Hepatocyte (in vitro differentiated cells): Measurements from ENCODE around the gene DCPS.

ENCODE experiments used
- CTCF ChIP-seq: fragments of 200-600 bp; sonication (generic); IDR thresholded peaks from 2 replicates; pipeline ENCODE4 v1.5.1; 2016; ENCODE audit warnings: antibody characterized with exemption, mild to moderate bottlenecking; ENCODE audit not compliant: poor library complexity
- EZH2 ChIP-seq: fragments of 200-600 bp; sonication (generic); IDR thresholded peaks from 2 replicates; pipeline ENCODE4 v1.6.1; 2016; ENCODE audit warnings: antibody characterized with exemption, mild to moderate bottlenecking, borderline replicate concordance

- TF ChIP-seq CTCF (no peak), EZH2 (no peak)
Measured at GRCh38 chr11:126339863-126340434, 36.1 kb downstream of the DCPS start.
